ENCODE data around the gene SPACA6. TPM values are rescaled to one million over a fixed set of nuclear protein-coding genes. Genes with fewer than 3 reads are reported as not detected.

Gene SPACA6
- total and polyA plus RNA-seq, 10 of the 15 experiments (the other 5 are each of a cell fraction or from before 2014, with no cell fraction given): 0.31 to 6.5 (median 1.7) TPM

DNA sequence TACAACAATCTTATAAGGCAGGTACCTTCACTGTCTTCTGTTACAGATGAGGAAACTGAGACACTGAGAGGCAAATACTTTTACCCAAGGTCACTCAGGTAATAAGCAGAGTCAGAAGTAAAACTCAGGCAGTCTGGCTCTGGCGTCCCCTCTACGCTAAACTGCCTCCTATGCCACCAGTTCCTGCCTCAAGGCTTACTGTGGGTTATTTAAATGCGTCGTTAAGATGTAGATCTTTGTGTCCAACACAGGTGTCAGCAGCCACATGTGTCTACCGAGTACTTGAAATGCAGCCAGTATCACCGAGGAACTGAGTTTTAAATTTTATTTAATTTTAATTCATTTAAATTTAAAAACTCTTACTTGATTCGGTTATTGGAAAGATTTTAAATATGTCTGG, 28.8 kb downstream of the SPACA6 start (continued):
- TF ChIP-seq, protein P1, sequence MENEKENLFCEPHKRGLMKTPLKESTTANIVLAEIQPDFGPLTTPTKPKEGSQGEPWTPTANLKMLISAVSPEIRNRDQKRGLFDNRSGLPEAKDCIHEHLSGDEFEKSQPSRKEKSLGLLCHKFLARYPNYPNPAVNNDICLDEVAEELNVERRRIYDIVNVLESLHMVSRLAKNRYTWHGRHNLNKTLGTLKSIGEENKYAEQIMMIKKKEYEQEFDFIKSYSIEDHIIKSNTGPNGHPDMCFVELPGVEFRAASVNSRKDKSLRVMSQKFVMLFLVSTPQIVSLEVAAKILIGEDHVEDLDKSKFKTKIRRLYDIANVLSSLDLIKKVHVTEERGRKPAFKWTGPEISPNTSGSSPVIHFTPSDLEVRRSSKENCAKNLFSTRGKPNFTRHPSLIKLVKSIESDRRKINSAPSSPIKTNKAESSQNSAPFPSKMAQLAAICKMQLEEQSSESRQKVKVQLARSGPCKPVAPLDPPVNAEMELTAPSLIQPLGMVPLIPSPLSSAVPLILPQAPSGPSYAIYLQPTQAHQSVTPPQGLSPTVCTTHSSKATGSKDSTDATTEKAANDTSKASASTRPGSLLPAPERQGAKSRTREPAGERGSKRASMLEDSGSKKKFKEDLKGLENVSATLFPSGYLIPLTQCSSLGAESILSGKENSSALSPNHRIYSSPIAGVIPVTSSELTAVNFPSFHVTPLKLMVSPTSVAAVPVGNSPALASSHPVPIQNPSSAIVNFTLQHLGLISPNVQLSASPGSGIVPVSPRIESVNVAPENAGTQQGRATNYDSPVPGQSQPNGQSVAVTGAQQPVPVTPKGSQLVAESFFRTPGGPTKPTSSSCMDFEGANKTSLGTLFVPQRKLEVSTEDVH (IDR thresholded peaks at IDR 0.05; ENCODE audit: low read depth, partially characterized antibody): no peak
- TF ChIP-seq, protein P2, sequence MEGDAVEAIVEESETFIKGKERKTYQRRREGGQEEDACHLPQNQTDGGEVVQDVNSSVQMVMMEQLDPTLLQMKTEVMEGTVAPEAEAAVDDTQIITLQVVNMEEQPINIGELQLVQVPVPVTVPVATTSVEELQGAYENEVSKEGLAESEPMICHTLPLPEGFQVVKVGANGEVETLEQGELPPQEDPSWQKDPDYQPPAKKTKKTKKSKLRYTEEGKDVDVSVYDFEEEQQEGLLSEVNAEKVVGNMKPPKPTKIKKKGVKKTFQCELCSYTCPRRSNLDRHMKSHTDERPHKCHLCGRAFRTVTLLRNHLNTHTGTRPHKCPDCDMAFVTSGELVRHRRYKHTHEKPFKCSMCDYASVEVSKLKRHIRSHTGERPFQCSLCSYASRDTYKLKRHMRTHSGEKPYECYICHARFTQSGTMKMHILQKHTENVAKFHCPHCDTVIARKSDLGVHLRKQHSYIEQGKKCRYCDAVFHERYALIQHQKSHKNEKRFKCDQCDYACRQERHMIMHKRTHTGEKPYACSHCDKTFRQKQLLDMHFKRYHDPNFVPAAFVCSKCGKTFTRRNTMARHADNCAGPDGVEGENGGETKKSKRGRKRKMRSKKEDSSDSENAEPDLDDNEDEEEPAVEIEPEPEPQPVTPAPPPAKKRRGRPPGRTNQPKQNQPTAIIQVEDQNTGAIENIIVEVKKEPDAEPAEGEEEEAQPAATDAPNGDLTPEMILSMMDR (IDR thresholded peaks at IDR 0.05 in 2 of 3, conservative IDR thresholded peaks at IDR 0.05 in 1 of 3; ENCODE audit: control insufficient read depth in 2 of 3, extremely low read depth in 1 of 3, insufficient read depth in 1 of 3, low read depth in 3 of 3, low read length in 3 of 3): no peak
- no peak for TF ChIP-seq YBX1 (IDR thresholded peaks at IDR 0.05)

DNA sequence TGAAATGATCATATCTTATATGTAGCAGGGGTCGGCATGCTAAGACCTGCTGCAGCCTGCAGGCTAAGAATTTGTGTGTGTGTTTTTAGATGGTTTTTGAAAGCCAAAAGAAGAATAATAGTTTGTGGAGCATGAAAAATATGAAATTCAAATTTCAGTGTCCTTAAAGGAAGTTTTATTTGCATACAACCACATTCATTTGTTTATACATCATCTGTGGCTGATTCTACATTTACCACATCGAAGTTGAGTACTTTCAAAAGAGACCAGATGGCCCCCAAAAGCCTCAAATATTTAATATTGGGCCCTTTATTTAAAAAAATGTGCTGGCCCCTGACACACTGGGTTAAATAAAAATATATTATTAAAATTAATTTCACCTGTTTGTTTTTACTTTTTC, 29.4 kb downstream of the SPACA6 start:
- Histone ChIP-seq H3K9ac (ENCODE audit: control insufficient read depth, insufficient read depth, low read length) (no peak overlapping the region), H3K4me2 (ENCODE audit: control insufficient read depth, insufficient read depth) (no peak overlapping the region)

More for the DNA sequence above, 29.4 kb downstream of the SPACA6 start:
- TF ChIP-seq RCOR1 (conservative IDR thresholded peaks at IDR 0.05; ENCODE audit: low read depth, low read length) (no peak), RUNX3 (IDR thresholded peaks at IDR 0.05; ENCODE audit: low read length) (peak; percentile 54)
- BruUV-seq (replicated peaks): no TSS peak
- H3K27ac ChIP-seq (ENCODE audit: control insufficient read depth, insufficient read depth): no peak overlapping the region
- peaks cover 1% of the 10 kb centered on the region; the same call in 1 of the 3 replicates for H3K9me3 ChIP-seq (replicated peaks; ENCODE audit: control insufficient read depth, insufficient read depth, low read length)
- ChIA-PET SMC1A (ENCODE audit: uncharacterized antibody, unreplicated experiment) (no interaction called here), RAD21 (ENCODE audit: unreplicated experiment) (no interaction called here), CTCF (no interaction called here), POLR2A (no interaction called here)
- H2AFZ ChIP-seq (ENCODE audit: control insufficient read depth, low read depth, low read length): no peak overlapping the region
- FAIRE-seq (no peak), DNase-seq (ENCODE audit: low read depth, low spot score) (no peak), ATAC-seq (no peak)
- no peaks in the 10 kb centered on the region for H4K20me1 ChIP-seq (ENCODE audit: control insufficient read depth, insufficient read depth)
- intact Hi-C loops (cut with micrococcal nuclease; ENCODE audit: unreplicated experiment): no loop called here
- 0% methylated on average over 2 of the region's 2 CpGs for WGBS (ENCODE audit: insufficient coverage, insufficient replicate concordance, low lambda C conversion rate, missing lambda C conversion rate)
- no peaks in the 10 kb centered on the region for H3K27me3 ChIP-seq (replicated peaks in 1 of 2; ENCODE audit: control insufficient read depth in 2 of 2, insufficient read depth in 2 of 2, low read length in 1 of 2)
- H3K4me3 ChIP-seq: no peak overlapping the region
- no peaks in the 10 kb centered on the region for H3K79me2 ChIP-seq (ENCODE audit: control insufficient read depth, insufficient read depth, low read length)
- H3K36me3 ChIP-seq (ENCODE audit: control insufficient read depth in 2 of 2, insufficient read depth in 2 of 2, low read length in 1 of 2): no peaks in the 10 kb centered on the region
- H3K4me1 ChIP-seq (ENCODE audit: control insufficient read depth, insufficient read depth, low read length): no peaks in the 10 kb centered on the region
- in situ Hi-C loops (cut with MboI): no loop called here

Measured in GM12878 (cell line).